NT2/D1 (cell line): ENCODE measurements around the gene ENTREP3.

ENCODE experiments used
- SUZ12 ChIP-seq: IDR thresholded peaks from 2 replicates; pipeline ENCODE4 v1.6.1; 2011; ENCODE audit not compliant: insufficient read length, insufficient read depth; ENCODE audit errors: extremely low read depth
- YY1 ChIP-seq: IDR thresholded peaks from 2 replicates; pipeline ENCODE4 v1.6.1; 2011; ENCODE audit not compliant: insufficient read length, insufficient read depth
- ZNF274 ChIP-seq: IDR thresholded peaks from 2 replicates; pipeline ENCODE4 v1.6.1; 2011; ENCODE audit warnings: mild to moderate bottlenecking, low read depth, low read length

GRCh38 chr1:155263067-155263466 lies 7.8 kb upstream of the ENTREP3 start:
- no peak for TF ChIP-seq YY1
- TF ChIP-seq ZNF274, result no peak
- no peak for TF ChIP-seq SUZ12
